ENCODE results near the gene DIO1.
"Not testable (repeated sequence)": the region's sequence is repeated elsewhere in the genome, so short reads cannot be mapped to it uniquely, and the experiment has no call there.

The DIO1 gene

GRCh38 chr1:53893999-53894636 lies at the start of gene DIO1:
Gene DIO1 (plus strand): TSS chr1:53894187. CDS start chr1:53894211, 24 bp downstream.
- no peak for DNase-seq (ENCODE audit: low read depth, low spot score)

GRCh38 chr1:53847980-53848379 lies 46.0 kb upstream of the DIO1 start:
- DNase-seq (ENCODE audit: low read depth, low spot score): no peak

GRCh38 chr1:53850082-53850673 lies 43.8 kb upstream of the DIO1 start:
- no peak for DNase-seq (ENCODE audit: low read depth, low spot score)

DNA sequence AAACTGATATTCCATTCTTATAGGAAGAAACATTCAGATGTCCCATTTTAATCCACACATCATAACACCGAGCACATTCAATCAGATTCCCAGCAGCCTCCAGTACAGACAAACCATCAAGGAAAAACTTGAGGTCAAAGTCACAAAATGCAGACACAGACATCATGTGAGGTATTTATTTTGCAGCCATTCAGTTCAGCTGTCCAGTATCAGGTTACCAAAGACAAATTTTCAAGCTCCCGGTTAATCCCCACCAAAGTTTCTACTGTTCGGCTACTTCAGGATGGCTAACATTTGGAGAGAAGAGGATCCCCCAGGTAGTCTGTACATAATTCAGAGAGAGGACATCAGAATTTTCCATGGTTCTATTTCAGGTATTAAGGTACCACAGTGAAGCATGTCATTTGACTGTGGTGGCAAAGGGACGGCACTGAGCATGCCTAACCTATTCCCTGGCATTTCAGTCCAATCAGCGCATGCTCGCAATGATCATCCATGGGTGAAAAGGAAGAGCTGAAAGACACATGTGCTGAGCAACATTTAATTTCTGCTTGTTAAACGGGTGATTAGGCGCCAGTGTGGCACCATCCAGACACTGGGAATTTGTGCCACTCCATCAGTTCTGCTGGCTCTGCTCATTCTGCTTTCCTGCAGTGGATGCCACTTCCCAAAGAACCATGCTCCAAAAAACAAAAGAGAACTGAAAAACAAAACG lies 42.3 kb upstream of the DIO1 start:
- no peak for DNase-seq (ENCODE audit: low read depth, low spot score)

DNA sequence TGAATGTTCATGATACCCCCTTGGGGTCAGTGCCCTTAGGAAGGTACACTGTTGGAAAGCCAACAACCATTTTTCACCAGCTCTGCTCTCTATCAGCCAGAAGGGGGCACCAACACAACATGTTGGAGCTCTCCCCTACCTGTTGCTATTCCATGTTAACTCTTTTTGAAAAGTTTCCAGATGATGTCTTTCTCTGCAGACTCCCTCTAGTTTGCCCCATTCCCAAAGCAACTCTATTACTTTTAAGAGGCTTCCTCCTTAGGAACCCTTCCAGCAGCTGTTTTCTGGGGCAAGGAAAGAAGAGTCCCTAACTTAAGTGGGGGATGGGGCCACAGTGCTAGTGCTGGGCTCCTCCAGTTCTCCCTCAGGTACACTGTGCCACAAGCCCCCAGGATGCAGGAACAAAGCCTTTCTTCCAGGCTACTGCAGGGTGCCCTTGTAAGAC lies 33.0 kb upstream of the DIO1 start:
- DNase-seq (ENCODE audit: low read depth, low spot score): no peak

GRCh38 chr1:53862507-53862906 lies 31.5 kb upstream of the DIO1 start:
- no peak for DNase-seq (ENCODE audit: low read depth, low spot score)

DNA sequence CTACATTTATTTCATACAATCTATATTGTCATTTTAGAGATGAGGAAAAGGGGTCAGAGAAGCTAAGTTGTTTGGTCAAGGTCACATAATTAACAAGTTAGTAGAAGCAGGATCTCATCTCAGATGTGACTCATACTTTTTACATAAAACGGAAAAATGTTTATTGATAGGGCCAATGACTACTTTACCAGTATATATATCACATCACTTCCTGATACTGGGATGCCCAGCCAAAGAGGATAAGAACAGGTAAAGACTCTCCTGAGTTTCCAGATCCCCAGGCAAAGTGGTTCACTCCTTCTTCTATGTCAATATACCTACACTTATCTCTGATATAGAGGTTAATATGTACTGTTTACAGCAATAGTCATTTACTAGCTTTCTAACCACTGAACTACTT lies 25.4 kb upstream of the DIO1 start:
- no peak for DNase-seq (ENCODE audit: low read depth, low spot score)

DNA sequence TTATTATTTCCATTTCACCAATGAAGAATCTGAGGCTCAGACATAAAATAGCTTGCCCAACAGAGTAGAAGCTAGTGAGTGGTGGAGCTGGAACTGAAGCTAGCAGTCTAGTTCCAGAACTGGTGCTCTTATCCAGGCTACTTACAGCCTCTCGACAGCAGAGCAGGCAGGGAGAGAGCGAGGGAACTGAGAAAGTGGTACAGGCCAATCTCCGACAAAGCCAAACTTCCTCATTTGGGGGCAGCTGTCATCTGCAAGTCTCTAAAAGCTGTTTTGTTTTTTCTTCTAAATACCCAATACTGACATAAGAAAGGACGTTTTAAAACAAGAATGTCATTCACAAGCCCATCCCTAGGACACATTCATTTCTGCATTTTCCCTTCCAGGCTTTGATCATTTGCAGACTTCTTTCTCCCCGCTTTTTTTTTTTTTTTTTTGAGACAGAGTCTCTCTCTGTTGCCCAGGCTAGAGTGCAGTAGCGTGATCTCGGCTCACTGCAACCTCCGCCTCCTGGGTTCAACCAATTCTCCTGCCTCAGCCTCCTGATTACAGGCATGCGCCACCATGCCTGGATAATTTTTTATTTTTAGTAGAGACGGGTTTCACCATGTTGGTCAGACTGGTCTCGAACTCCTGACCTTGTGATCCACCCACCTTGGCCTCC lies 24.4 kb upstream of the DIO1 start:
- no peak for DNase-seq (ENCODE audit: low read depth, low spot score)

DNA sequence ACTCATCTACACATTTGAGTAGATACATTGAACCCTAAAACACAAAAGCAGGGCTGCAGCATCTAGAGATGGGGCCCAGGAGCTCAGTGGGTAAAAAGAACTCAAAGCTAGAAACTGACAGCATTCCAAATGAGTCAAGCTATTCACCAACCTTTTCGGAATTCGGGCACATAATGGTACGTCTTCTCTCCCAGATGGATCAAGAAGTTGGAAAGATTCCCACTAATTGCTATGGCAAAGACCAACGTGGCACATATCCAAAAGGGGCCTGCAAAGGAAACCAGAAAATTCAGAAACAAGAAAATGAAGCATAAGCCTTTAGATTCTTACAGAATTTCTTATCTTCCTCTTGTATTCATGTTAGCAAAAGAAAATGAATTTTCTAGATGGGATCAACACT lies 22.8 kb upstream of the DIO1 start:
- DNase-seq (ENCODE audit: low read depth, low spot score): no peak

GRCh38 chr1:53871773-53872484 lies 22.1 kb upstream of the DIO1 start:
- no peak for DNase-seq (ENCODE audit: low read depth, low spot score)

GRCh38 chr1:53875150-53875549 lies 18.8 kb upstream of the DIO1 start:
- not testable (repeated sequence) for DNase-seq (ENCODE audit: low read depth, low spot score)

DNA sequence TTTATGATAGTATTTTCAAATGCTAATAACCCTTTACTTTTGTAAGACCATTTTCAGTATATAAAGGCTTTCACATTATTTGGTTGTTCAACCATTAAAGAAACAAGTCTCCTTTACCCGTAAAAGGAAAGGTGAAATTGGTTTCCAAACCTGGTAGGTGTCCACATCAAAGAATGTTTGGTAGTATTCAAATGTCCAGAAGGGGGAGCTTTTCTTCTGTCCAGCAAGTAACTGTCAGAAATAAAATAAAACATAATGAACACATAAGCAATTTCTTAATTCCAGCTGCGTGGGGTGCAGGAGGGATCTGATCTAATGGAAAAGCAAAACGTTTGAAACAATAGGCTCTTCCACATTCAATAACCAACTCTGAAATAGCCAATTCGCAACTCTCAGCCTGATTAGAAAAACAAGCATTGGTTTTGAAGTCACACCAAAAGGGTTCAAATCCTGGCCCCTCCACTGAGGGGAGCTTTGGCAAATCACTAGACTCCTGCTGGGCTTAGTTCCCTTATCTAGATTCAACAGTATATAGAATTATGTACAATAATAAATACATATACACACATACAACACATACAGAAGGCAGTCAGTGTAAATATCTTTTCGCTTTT lies 15.4 kb upstream of the DIO1 start:
- DNase-seq (ENCODE audit: low read depth, low spot score): no peak

DNA sequence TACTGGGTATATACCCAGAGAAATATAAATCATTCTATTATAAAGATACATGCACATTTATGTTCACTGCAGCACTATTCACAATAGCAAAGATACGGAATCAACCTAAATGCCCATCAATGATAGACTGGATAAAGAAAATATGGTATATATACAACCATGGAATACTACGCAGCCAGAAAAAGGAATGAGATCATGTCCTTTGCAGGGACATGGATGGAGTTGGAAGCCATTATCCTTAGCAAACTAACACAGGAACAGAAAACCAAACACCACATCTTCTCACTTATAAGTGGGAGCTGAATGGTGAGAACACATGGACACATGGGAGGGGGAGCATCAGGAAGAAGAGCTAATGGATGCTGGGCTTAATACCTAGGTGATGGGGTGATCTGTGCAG lies 12.1 kb upstream of the DIO1 start:
- not testable (repeated sequence) for DNase-seq (ENCODE audit: low read depth, low spot score)

DNA sequence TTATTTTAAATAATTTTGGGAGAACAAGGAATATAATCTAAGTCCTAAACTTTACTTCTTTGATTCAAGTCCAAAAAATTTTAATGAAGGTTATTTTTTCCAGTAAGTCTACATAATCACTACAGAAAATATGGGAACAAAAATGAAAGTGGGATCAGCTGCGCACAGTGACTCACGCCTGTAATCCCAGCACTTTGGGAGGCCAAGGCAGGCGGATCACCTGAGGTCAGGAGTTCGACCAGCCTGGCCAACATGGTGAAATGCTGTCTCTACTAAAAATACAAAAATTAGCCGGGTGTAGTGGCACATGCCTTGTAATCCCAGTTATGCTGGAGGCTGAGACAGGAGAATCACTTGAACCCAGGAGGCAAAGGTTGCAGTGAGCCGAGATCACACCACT lies 10.4 kb upstream of the DIO1 start:
- not testable (repeated sequence) for DNase-seq (ENCODE audit: low read depth, low spot score)

DNA sequence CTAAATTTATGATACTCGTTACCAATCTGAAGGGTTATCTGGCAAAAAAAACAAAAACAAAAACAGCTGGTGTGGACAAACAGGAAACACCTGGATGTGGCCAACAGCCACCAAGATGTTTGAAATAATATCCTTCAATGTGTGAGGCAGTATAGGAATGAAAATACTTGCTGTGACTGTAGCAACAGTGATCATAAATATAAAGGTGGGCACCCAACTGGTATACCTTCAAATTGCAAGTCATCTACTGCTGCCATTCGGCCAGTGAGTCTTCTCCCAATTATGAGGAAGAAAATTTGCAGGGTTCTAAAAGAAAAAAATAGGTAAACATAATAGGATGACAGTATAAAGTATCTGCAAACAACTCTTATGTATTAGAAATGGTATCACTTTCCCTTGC lies 5.3 kb upstream of the DIO1 start:
- DNase-seq (ENCODE audit: low read depth, low spot score): no peak

GRCh38 chr1:53889304-53890298 lies 4.4 kb upstream of the DIO1 start, which contains the start of gene YIPF1:
Gene YIPF1 (minus strand): TSS chr1:53889797. CDS start chr1:53888937, 860 bp downstream.
- peak; percentile 65 for DNase-seq (ENCODE audit: low read depth, low spot score)

- DNase-seq (ENCODE audit: low read depth, low spot score): no peak
Measured at GRCh38 chr1:53890522-53890941, 3.5 kb upstream of the DIO1 start.

- DNase-seq (ENCODE audit: low read depth, low spot score): no peak
Measured at GRCh38 chr1:53891018-53891417, 3.0 kb upstream of the DIO1 start.

- DNase-seq (ENCODE audit: low read depth, low spot score): no peak
Measured at GRCh38 chr1:53891678-53892077, 2.3 kb upstream of the DIO1 start.

- no peak for DNase-seq (ENCODE audit: low read depth, low spot score)
Measured at GRCh38 chr1:53892911-53893310, 1.1 kb upstream of the DIO1 start.
